ENCODE data around the gene FDXACB1. TPM values are rescaled to one million over a fixed set of nuclear protein-coding genes. Genes with fewer than 3 reads are reported as not detected.

Gene FDXACB1
- total and polyA plus RNA-seq, 4 donors = 0.95 to 2.3 (median 1.3) TPM

- H3K4me3 ChIP-seq (ENCODE audit: low read depth in 1 of 3, low read length in 3 of 3) = no peak overlapping the region
- no peak overlapping the region for H3K9ac ChIP-seq (ENCODE audit: low read depth in 1 of 2, low read length in 2 of 2)
- DNase-seq (ENCODE audit: low spot score) = no peak
- WGBS = 84% methylated on average over 5 of the region's 5 CpGs
- TF ChIP-seq YY1 (IDR thresholded peaks at IDR 0.05) (no peak), MAX (IDR thresholded peaks at IDR 0.05) (no peak), HNF4A (conservative IDR thresholded peaks at IDR 0.05) (no peak)
- H3K27me3 ChIP-seq (ENCODE audit: control insufficient read depth in 4 of 4, insufficient read depth in 4 of 4, low read length in 3 of 4) = no peaks in the 10 kb centered on the region
- H3K27ac ChIP-seq (ENCODE audit: low read depth in 1 of 2, low read length in 2 of 2) = no peak overlapping the region
- no peaks in the 10 kb centered on the region for H3K9me3 ChIP-seq (ENCODE audit: control insufficient read depth in 4 of 4, low read length in 3 of 4)
- no peaks in the 10 kb centered on the region for H3K36me3 ChIP-seq (ENCODE audit: control insufficient read depth in 4 of 4, insufficient read depth in 3 of 4, low read depth in 1 of 4, low read length in 3 of 4)
- H3K4me1 ChIP-seq (ENCODE audit: control insufficient read depth in 4 of 4, insufficient read depth in 4 of 4, low read length in 3 of 4) = no peaks in the 10 kb centered on the region
Measured at GRCh38 chr11:111908639-111909305, 29.8 kb upstream of the FDXACB1 start.

- WGBS = 81% methylated on average over 1 of the region's 1 CpG
- Histone ChIP-seq H3K4me3 (ENCODE audit: low read depth in 1 of 3, low read length in 3 of 3) (no peak overlapping the region), H3K4me1 (ENCODE audit: control insufficient read depth in 4 of 4, insufficient read depth in 4 of 4, low read length in 3 of 4) (no peaks in the 10 kb centered on the region), H3K9me3 (ENCODE audit: control insufficient read depth in 4 of 4, low read length in 3 of 4) (no peaks in the 10 kb centered on the region), H3K27me3 (ENCODE audit: control insufficient read depth in 4 of 4, insufficient read depth in 4 of 4, low read length in 3 of 4) (no peaks in the 10 kb centered on the region), H3K36me3 (ENCODE audit: control insufficient read depth in 4 of 4, insufficient read depth in 3 of 4, low read depth in 1 of 4, low read length in 3 of 4) (no peaks in the 10 kb centered on the region), H3K9ac (ENCODE audit: low read depth in 1 of 2, low read length in 2 of 2) (no peak overlapping the region), H3K27ac (ENCODE audit: low read depth in 1 of 2, low read length in 2 of 2) (no peak overlapping the region)
- no peak for TF ChIP-seq GABPA (IDR thresholded peaks at IDR 0.05 in 1 of 2, conservative IDR thresholded peaks at IDR 0.05 in 1 of 2)
- no peak for TF ChIP-seq ZBTB33 (IDR thresholded peaks at IDR 0.05)
- no peak for TF ChIP-seq REST (IDR thresholded peaks at IDR 0.05)
- TF ChIP-seq FOXA2 (IDR thresholded peaks at IDR 0.05) = no peak
- no peak for TF ChIP-seq JUND (IDR thresholded peaks at IDR 0.05)
- no peak for TF ChIP-seq TAF1 (conservative IDR thresholded peaks at IDR 0.05)
- TF ChIP-seq MAX (IDR thresholded peaks at IDR 0.05) = no peak
- TF ChIP-seq SP1 (IDR thresholded peaks at IDR 0.05) = no peak
- no peak for TF ChIP-seq RAD21 (IDR thresholded peaks at IDR 0.05)
- no peak for TF ChIP-seq RXRA (IDR thresholded peaks at IDR 0.05)
- TF ChIP-seq YY1 (IDR thresholded peaks at IDR 0.05) = no peak
- no peak for TF ChIP-seq FOXA1 (IDR thresholded peaks at IDR 0.05)
- no peak for TF ChIP-seq HNF4A (conservative IDR thresholded peaks at IDR 0.05)
- no peak for TF ChIP-seq ATF3 (IDR thresholded peaks at IDR 0.05)
- TF ChIP-seq EGR1 (IDR thresholded peaks at IDR 0.05; ENCODE audit: low read depth in 2 of 2) = no peak
- TF ChIP-seq CTCF (IDR thresholded peaks at IDR 0.05; ENCODE audit: low read depth, low read length, missing input control) = no peak
- no peak for DNase-seq (ENCODE audit: low spot score)
Measured at GRCh38 chr11:111906680-111907079, 27.7 kb upstream of the FDXACB1 start.

Data from liver (tissue), 9 donors.